ENCODE measurements around the gene KCNG4.

The KCNG4 gene

GRCh38 chr16:84194018-84194417 is 45.8 kb downstream of the KCNG4 start:
- H3K27me3 ChIP-seq (ENCODE audit: insufficient read depth, low read depth, severe bottlenecking), result no peaks in the 10 kb centered on the region
- no peak overlapping the region for H3K4me3 ChIP-seq (ENCODE audit: low read depth, low read length)
- H3K36me3 ChIP-seq, result no peaks in the 10 kb centered on the region
- no peak overlapping the region for H3K27ac ChIP-seq
- DNase-seq, result no peak
- H3K9me3 ChIP-seq (ENCODE audit: severe bottlenecking), result no peaks in the 10 kb centered on the region
- TF ChIP-seq CTCF (IDR thresholded peaks at IDR 0.05; ENCODE audit: low read depth, low read length), result no peak

GRCh38 chr16:84193480-84193879 is 46.3 kb downstream of the KCNG4 start:
- Histone ChIP-seq H3K27ac (no peak overlapping the region), H3K27me3 (ENCODE audit: insufficient read depth, low read depth, severe bottlenecking) (no peaks in the 10 kb centered on the region), H3K9me3 (ENCODE audit: severe bottlenecking) (no peaks in the 10 kb centered on the region), H3K36me3 (no peaks in the 10 kb centered on the region), H3K4me3 (ENCODE audit: low read depth, low read length) (no peak overlapping the region)
- no peak for TF ChIP-seq CTCF (IDR thresholded peaks at IDR 0.05; ENCODE audit: low read depth, low read length)
- no peak for DNase-seq

- Histone ChIP-seq H3K27me3 (ENCODE audit: insufficient read depth, low read depth, severe bottlenecking) (no peaks in the 10 kb centered on the region), H3K27ac (no peak overlapping the region), H3K4me3 (ENCODE audit: low read depth, low read length) (no peak overlapping the region), H3K9me3 (ENCODE audit: severe bottlenecking) (no peaks in the 10 kb centered on the region), H3K36me3 (no peaks in the 10 kb centered on the region)
- DNase-seq, result no peak
- TF ChIP-seq CTCF (IDR thresholded peaks at IDR 0.05; ENCODE audit: low read depth, low read length), result no peak
Measured at GRCh38 chr16:84191466-84191865, 48.3 kb downstream of the KCNG4 start.

GRCh38 chr16:84190731-84191388 is 49.0 kb downstream of the KCNG4 start, which contains the start of gene ADAD2:
TSS of gene ADAD2 (plus strand) at chr16:84191157. CDS start at chr16:84191231, 74 bp downstream.
- TF ChIP-seq CTCF (IDR thresholded peaks at IDR 0.05; ENCODE audit: low read depth, low read length), result no peak
- no peak for DNase-seq
- no peak within 1 kb of the TSS for H3K27ac ChIP-seq
- H3K4me3 ChIP-seq (ENCODE audit: low read depth, low read length), result no peak within 1 kb of the TSS
- H3K36me3 ChIP-seq, result no peaks in the 10 kb centered on the region
- H3K9me3 ChIP-seq (ENCODE audit: severe bottlenecking), result no peaks in the 10 kb centered on the region
- H3K27me3 ChIP-seq (ENCODE audit: insufficient read depth, low read depth, severe bottlenecking), result no peaks in the 10 kb centered on the region

- DNase-seq, result peak; percentile 68
- Histone ChIP-seq H3K27ac (peak within 1 kb of the TSS; percentile 62), H3K9me3 (ENCODE audit: severe bottlenecking) (no peaks in the 10 kb centered on the region), H3K27me3 (ENCODE audit: insufficient read depth, low read depth, severe bottlenecking) (no peaks in the 10 kb centered on the region), H3K4me3 (ENCODE audit: low read depth, low read length) (peak within 1 kb of the TSS; percentile 67), H3K36me3 (peaks cover 3% of the 10 kb centered on the region; the same call in 1 of the 2 replicates)
- TF ChIP-seq CTCF (IDR thresholded peaks at IDR 0.05; ENCODE audit: low read depth, low read length), result peak; percentile 66
Measured at GRCh38 chr16:84186685-84187437, 53.0 kb downstream of the KCNG4 start, which contains the start of gene TAF1C. TSS of gene TAF1C (minus strand) at chr16:84187057. CDS start at chr16:84184988, 2,069 bp downstream.

Data from WERI-Rb-1 (cell line).